Measurements from ENCODE around the gene TRIM31.

- no peak for TF ChIP-seq ZNF558 (tag by site-specific recombination; IDR thresholded peaks at IDR 0.05)
- no peak for TF ChIP-seq CTCF (tag by site-specific recombination; IDR thresholded peaks at IDR 0.05)
Observed at GRCh38 chr6:30067460-30068139, 45.3 kb downstream of the TRIM31 start.
